GM23338 (cell line): ENCODE results near the gene MSH2. TPM values are rescaled to one million over a fixed set of nuclear protein-coding genes. Genes with fewer than 3 reads are reported as not detected.

ENCODE experiments used
- ATAC-seq: fragments of 200-7000 bp; cut with Tn5 transposase; 3 replicates; pipeline ENCODE4 v1.9.1; 2020
- DNase-seq: peaks from one replicate; pipeline ENCODE4 v3.0.0-alpha.2; 2015; ENCODE audit warnings: low spot score
- H2AFZ ChIP-seq: fragments of 200-600 bp; sonication (generic); 2 replicates; pipeline ENCODE4 v1.8.0; 2016; ENCODE audit warnings: antibody characterized with exemption, mild to moderate bottlenecking, moderate library complexity
- H3F3A ChIP-seq: fragments of 200-600 bp; sonication (generic); replicated peaks from 2 replicates; pipeline ENCODE4 v1.8.0; 2017; ENCODE audit warnings: antibody characterized with exemption, mixed run types, low read depth
- H3K27ac ChIP-seq: fragments of 200-600 bp; sonication (generic); 2 replicates; pipeline ENCODE4 v1.6.1; 2016; ENCODE audit warnings: low read depth
- H3K27me3 ChIP-seq: fragments of 200-600 bp; sonication (generic); 2 replicates; pipeline ENCODE4 v1.8.0; 2016; ENCODE audit warnings: mild to moderate bottlenecking, mixed run types, moderate library complexity; ENCODE audit not compliant: insufficient read depth
- H3K36me3 ChIP-seq: fragments of 200-600 bp; sonication (generic); 2 replicates; pipeline ENCODE4 v1.8.0; 2016; ENCODE audit warnings: mild to moderate bottlenecking; ENCODE audit not compliant: insufficient read depth
- H3K4me1 ChIP-seq: fragments of 200-600 bp; sonication (generic); 2 replicates; pipeline ENCODE4 v1.8.0; 2016; ENCODE audit warnings: mild to moderate bottlenecking, moderate library complexity; ENCODE audit not compliant: insufficient read depth
- H3K4me2 ChIP-seq: fragments of 200-600 bp; sonication (generic); 2 replicates; pipeline ENCODE4 v1.7.1; 2017; ENCODE audit warnings: mixed run types
- H3K4me3 ChIP-seq: fragments of 200-600 bp; sonication (generic); 2 replicates; pipeline ENCODE4 v1.6.1; 2016; ENCODE audit warnings: mixed run types
- H3K79me2 ChIP-seq: fragments of 200-600 bp; sonication (generic); replicated peaks from 2 replicates; pipeline ENCODE4 v1.8.0; 2017; ENCODE audit warnings: mild to moderate bottlenecking; ENCODE audit not compliant: insufficient read depth
- H3K9me2 ChIP-seq: fragments of 200-600 bp; sonication (generic); 2 replicates; pipeline ENCODE4 v1.8.0; 2017; ENCODE audit not compliant: insufficient read depth
- H4K20me1 ChIP-seq: fragments of 200-600 bp; sonication (generic); replicated peaks from 2 replicates; pipeline ENCODE4 v1.8.0; 2017; ENCODE audit warnings: mild to moderate bottlenecking; ENCODE audit not compliant: insufficient read depth
- H3K27ac Mint-ChIP-seq: 2 replicates; pipeline ENCODE4 v1.8.0; 2020; ENCODE audit warnings: inconsistent platforms, mild to moderate bottlenecking, moderate library complexity, mixed read lengths
- H3K27me3 Mint-ChIP-seq: 3 replicates; pipeline ENCODE4 v1.8.0; 2022; ENCODE audit warnings: low read depth, mild to moderate bottlenecking, moderate library complexity, mixed read lengths, inconsistent platforms; ENCODE audit not compliant: insufficient read depth, poor library complexity
- H3K36me3 Mint-ChIP-seq: 3 replicates; pipeline ENCODE4 v1.8.0; 2021; ENCODE audit warnings: low read depth, mild to moderate bottlenecking, inconsistent platforms, moderate library complexity, mixed read lengths
- H3K4me1 Mint-ChIP-seq: 3 replicates; pipeline ENCODE4 v1.8.0; 2020; ENCODE audit warnings: mild to moderate bottlenecking, inconsistent platforms, mixed read lengths
- H3K4me3 Mint-ChIP-seq: 3 replicates; pipeline ENCODE4 v1.8.0; 2021; ENCODE audit warnings: moderate library complexity, mild to moderate bottlenecking, inconsistent platforms, mixed read lengths
- H3K9me3 Mint-ChIP-seq: 3 replicates; pipeline ENCODE4 v1.8.0; 2020; ENCODE audit warnings: moderate library complexity, mild to moderate bottlenecking, inconsistent platforms, mixed read lengths
- CREB1 ChIP-seq: fragments of 250-450 bp; sonication (Bioruptor Pico); IDR thresholded peaks from 2 replicates; pipeline ENCODE4 v1.5.0; 2020; ENCODE audit warnings: low read depth, mild to moderate bottlenecking, moderate library complexity
- CTCF ChIP-seq, 2 experiments: fragments of 200-600 bp in 1 of 2; sonication (generic) in 1 of 2; conservative IDR thresholded peaks; 2 replicates each; pipeline versions ENCODE4 v1.5.1 to v1.6.1; 2016 to 2017; ENCODE audit warnings: antibody characterized with exemption in 2 of 2, low read depth in 2 of 2, mild to moderate bottlenecking in 2 of 2, moderate library complexity in 1 of 2
- EZH2 ChIP-seq: fragments of 200-600 bp; sonication (generic); IDR thresholded peaks from one replicate; pipeline ENCODE4 v1.8.0; 2017; ENCODE audit warnings: antibody characterized with exemption, mild to moderate bottlenecking, low read depth; ENCODE audit not compliant: unreplicated experiment
- EZH2phosphoT487 ChIP-seq: fragments of 200-600 bp; sonication (generic); IDR thresholded peaks from one replicate; pipeline ENCODE4 v1.8.1; 2018; ENCODE audit warnings: antibody characterized with exemption; ENCODE audit not compliant: unreplicated experiment
- JUNB ChIP-seq: IDR thresholded peaks from one replicate; pipeline ENCODE4 v1.6.1; 2016; ENCODE audit warnings: antibody characterized with exemption; ENCODE audit not compliant: unreplicated experiment
- NANOG ChIP-seq: IDR thresholded peaks from 2 replicates; pipeline ENCODE4 v1.6.1; 2016; ENCODE audit warnings: antibody characterized with exemption, borderline replicate concordance
- POLR2AphosphoS5 ChIP-seq: IDR thresholded peaks from 2 replicates; pipeline ENCODE4 v1.6.1; 2016; ENCODE audit warnings: antibody characterized with exemption, low read depth
- REST ChIP-seq: IDR thresholded peaks from one replicate; pipeline ENCODE4 v1.6.1; 2018; ENCODE audit warnings: antibody characterized with exemption; ENCODE audit not compliant: unreplicated experiment
- ZNF114 ChIP-seq: fragments of 250-450 bp; sonication (Bioruptor Pico); IDR thresholded peaks from 2 replicates; pipeline ENCODE4 v1.5.0; 2020; ENCODE audit warnings: mild to moderate bottlenecking, moderate library complexity
- ZNF331 ChIP-seq: fragments of 250-450 bp; sonication (Bioruptor Pico); IDR thresholded peaks from 2 replicates; pipeline ENCODE4 v1.5.0; 2020; ENCODE audit warnings: low read depth, mild to moderate bottlenecking, moderate library complexity
- ZNF462 ChIP-seq: fragments of 250-450 bp; sonication (Bioruptor Pico); IDR thresholded peaks from 2 replicates; pipeline ENCODE4 v1.5.0; 2020; ENCODE audit warnings: mild to moderate bottlenecking, moderate library complexity
- polyA plus RNA-seq: library from polyadenylated mRNA; unstranded; fragments of >200 nt; fragmentation: Nextera tagmentation; extraction: Ambion mirVana; gene quantifications from 2 replicates; pipeline ENCODE4 v1.2.1, GENCODE V29; 2016
- total RNA-seq: library from RNA; depleted of rRNA; stranded (reverse); fragments of >200 nt; shearing (Covaris generic); gene quantifications from 2 replicates; pipeline ENCODE4 v1.2.3, GENCODE V29; 2014

Gene MSH2
- total and polyA plus RNA-seq, 2 experiments from 2014 or later, result 156 to 249 TPM

GRCh38 chr2:47508080-47508479 lies 105.1 kb downstream of the MSH2 start:
- Mint-ChIP-seq H3K4me1 (peaks cover 11% of the 10 kb centered on the region), H3K27ac (no peak overlapping the region; the same call in 1 of the 2 replicates), H3K27me3 (peaks cover 2% of the 10 kb centered on the region), H3K36me3 (peaks cover 25% of the 10 kb centered on the region), H3K9me3 (peaks cover 21% of the 10 kb centered on the region), H3K4me3 (no peak overlapping the region)
- H3K4me2 ChIP-seq, result no peak overlapping the region
- ATAC-seq (no peak), DNase-seq (no peak)
- H3K27me3 ChIP-seq, result no peaks in the 10 kb centered on the region
- no peak overlapping the region for H3K4me3 ChIP-seq
- no peak for TF ChIP-seq POLR2AphosphoS5
- no peak for TF ChIP-seq JUNB
- no peak for TF ChIP-seq REST
- no peak for TF ChIP-seq EZH2
- TF ChIP-seq NANOG, result no peak
- TF ChIP-seq EZH2phosphoT487, result no peak
- TF ChIP-seq CREB1 (CRISPR knock-in tag), result no peak
- no peak for TF ChIP-seq CTCF (conservative IDR thresholded peaks at IDR 0.05; ENCODE audit: low read depth in 2 of 2)
- H2AFZ ChIP-seq, result no peak overlapping the region
- no peaks in the 10 kb centered on the region for H3F3A ChIP-seq
- H3K79me2 ChIP-seq, result no peaks in the 10 kb centered on the region
- no peaks in the 10 kb centered on the region for H4K20me1 ChIP-seq
- no peak overlapping the region for H3K27ac ChIP-seq
- H3K9me2 ChIP-seq, result peaks cover 4% of the 10 kb centered on the region; the same call in 1 of the 2 replicates
- H3K4me1 ChIP-seq, result no peaks in the 10 kb centered on the region
- H3K36me3 ChIP-seq, result no peaks in the 10 kb centered on the region

GRCh38 chr2:47508641-47509040 lies 105.7 kb downstream of the MSH2 start:
- Histone ChIP-seq H3K79me2 (no peaks in the 10 kb centered on the region), H3F3A (no peaks in the 10 kb centered on the region), H2AFZ (no peak overlapping the region), H3K27ac (no peak overlapping the region), H3K36me3 (no peaks in the 10 kb centered on the region; the same call in 1 of the 2 replicates), H3K4me1 (no peaks in the 10 kb centered on the region), H3K4me2 (no peak overlapping the region), H3K27me3 (no peaks in the 10 kb centered on the region), H3K9me2 (peaks cover 4% of the 10 kb centered on the region; the same call in 1 of the 2 replicates), H4K20me1 (no peaks in the 10 kb centered on the region), H3K4me3 (no peak overlapping the region)
- no peak overlapping the region for H3K4me3 Mint-ChIP-seq
- H3K27ac Mint-ChIP-seq, result no peak overlapping the region
- peaks cover 13% of the 10 kb centered on the region for H3K4me1 Mint-ChIP-seq
- H3K36me3 Mint-ChIP-seq, result peaks cover 30% of the 10 kb centered on the region
- peaks cover 2% of the 10 kb centered on the region for H3K27me3 Mint-ChIP-seq
- no peak for DNase-seq
- peaks cover 21% of the 10 kb centered on the region for H3K9me3 Mint-ChIP-seq
- ATAC-seq, result no peak
- TF ChIP-seq ZNF462 (CRISPR knock-in tag) (no peak), CREB1 (CRISPR knock-in tag) (no peak), ZNF114 (no peak), ZNF331 (CRISPR knock-in tag) (no peak)
